Common myeloid progenitor, CD34-positive (primary cell): ENCODE data around the gene PDIA5.
A peak's percentile ranks its signal among the peaks of the same experiment; 100 is the strongest.

Source experiments
- CTCF ChIA-PET: fragments of 350-600 bp; sonication (Branson Sonifier 250); formaldehyde crosslinking; loops from one replicate; lab custom pipeline; 2021; ENCODE audit warnings: antibody characterized with exemption; lab: Charles Lee
- POLR2A ChIA-PET: fragments of 350-600 bp; sonication (Branson Sonifier 250); formaldehyde crosslinking; loops from one replicate; lab custom pipeline; 2021; ENCODE audit warnings: antibody characterized with exemption; lab: Charles Lee
- DNase-seq, 3 donors: peaks; one replicate each; pipeline versions ENCODE4 v3.0.0 to v3.0.0-alpha.2; 2013
- H3K27ac ChIP-seq, 2 experiments: 1 replicate in 1 of 2; 2 replicates in 1 of 2; pipeline ENCODE4 v1.7.0; 2013; ENCODE audit warnings: inconsistent platforms in 2 of 2, low read length in 2 of 2, mild to moderate bottlenecking in 2 of 2, low read depth in 1 of 2, moderate library complexity in 1 of 2; ENCODE audit not compliant: severe bottlenecking in 2 of 2, insufficient read depth in 1 of 2, poor library complexity in 1 of 2
- H3K27me3 ChIP-seq, 5 experiments: replicated peaks in 2 of 5; 1 replicate in 3 of 5; 2 replicates in 2 of 5; pipeline versions ENCODE4 v1.6.1 to v1.7.0; 2013; ENCODE audit warnings: low read length in 4 of 5, mild to moderate bottlenecking in 2 of 5, moderate library complexity in 2 of 5, inconsistent platforms in 1 of 5; ENCODE audit not compliant: insufficient read depth in 5 of 5, control insufficient read depth in 4 of 5
- H3K36me3 ChIP-seq, 4 experiments: 1 replicate in 2 of 4; 2 replicates in 2 of 4; pipeline versions ENCODE4 v1.6.1 to v1.7.0; 2013; ENCODE audit warnings: low read length in 3 of 4, control low read depth in 1 of 4, mild to moderate bottlenecking in 1 of 4; ENCODE audit not compliant: control insufficient read depth in 4 of 4, insufficient read depth in 4 of 4
- H3K4me1 ChIP-seq, 4 experiments: 1 replicate in 3 of 4; 2 replicates in 1 of 4; pipeline versions ENCODE4 v1.6.1 to v1.7.1; 2013; ENCODE audit warnings: low read length in 3 of 4, mild to moderate bottlenecking in 3 of 4, control low read depth in 1 of 4, inconsistent platforms in 1 of 4, moderate library complexity in 1 of 4; ENCODE audit not compliant: control insufficient read depth in 4 of 4, insufficient read depth in 4 of 4; ENCODE audit errors: control extremely low read depth in 1 of 4
- H3K4me3 ChIP-seq, 7 experiments: 1 replicate in 4 of 7; 2 replicates in 3 of 7; pipeline versions ENCODE4 v1.5.1 to v1.7.0; 2013; ENCODE audit warnings: mild to moderate bottlenecking in 7 of 7, low read length in 6 of 7, moderate library complexity in 6 of 7, inconsistent platforms in 2 of 7, low read depth in 2 of 7, control low read depth in 1 of 7; ENCODE audit not compliant: insufficient read depth in 4 of 7, control insufficient read depth in 1 of 7; ENCODE audit errors: extremely low read depth in 1 of 7
- H3K9me3 ChIP-seq, 5 experiments: 1 replicate in 4 of 5; 2 replicates in 1 of 5; pipeline versions ENCODE4 v1.6.1 to v1.7.1; 2013; ENCODE audit warnings: low read length in 4 of 5, mild to moderate bottlenecking in 2 of 5, inconsistent platforms in 1 of 5, low read depth in 1 of 5, moderate library complexity in 1 of 5; ENCODE audit not compliant: control insufficient read depth in 4 of 5, insufficient read depth in 2 of 5; ENCODE audit errors: control extremely low read depth in 1 of 5
- WGBS: methylation state at CpG from one replicate; pipeline ENCODE4 v1.1.5; 2013; ENCODE audit not compliant: insufficient coverage; 5-methylcytosine and 5-hydroxymethylcytosine counted together

The PDIA5 gene

GRCh38 chr3:123060054-123060453, 6.8 kb upstream of the PDIA5 start:
- Histone ChIP-seq H3K9me3 (no peaks in the 10 kb centered on the region), H3K4me3 (no peak overlapping the region), H3K27me3 (no peaks in the 10 kb centered on the region), H3K27ac (no peak overlapping the region), H3K36me3 (no peaks in the 10 kb centered on the region), H3K4me1 (peaks cover 2 to 8% (median 3%) of the 10 kb centered on the region in 4 experiments)
- DNase-seq, result no peak
- ChIA-PET POLR2A (no interaction called here), CTCF (interaction anchor here (1.8 kb wide), 1 partner anchor 21 kb away, joined by 5 read pairs; no protein-coding TSS in a partner anchor)

GRCh38 chr3:123061856-123062255, 5.0 kb upstream of the PDIA5 start:
- Histone ChIP-seq H3K4me1 (peaks cover 3 to 15% (median 10%) of the 10 kb centered on the region in 4 experiments), H3K9me3 (no peaks in the 10 kb centered on the region), H3K4me3 (no peak overlapping the region), H3K36me3 (no peaks in the 10 kb centered on the region), H3K27me3 (no peaks in the 10 kb centered on the region), H3K27ac (no peak overlapping the region)
- 98% methylated on average over 4 of the region's 7 CpGs for WGBS
- ChIA-PET POLR2A (no interaction called here), CTCF (interaction anchor here (1.3 kb wide), 1 partner anchor 24 kb away, joined by 3 read pairs; no protein-coding TSS in a partner anchor)
- DNase-seq, result no peak

GRCh38 chr3:123063034-123063433, 3.8 kb upstream of the PDIA5 start:
- H3K27ac ChIP-seq, result no peak overlapping the region
- no peak for DNase-seq
- peaks cover 3 to 26% (median 21%) of the 10 kb centered on the region in 4 experiments for H3K4me1 ChIP-seq
- CTCF ChIA-PET, result interaction anchor here (0.7 kb wide), 2 partner anchors 121 to 961 kb away, joined by 3 read pairs; no protein-coding TSS in a partner anchor
- H3K4me3 ChIP-seq, result no peak overlapping the region
- POLR2A ChIA-PET, result no interaction called here
- no peaks in the 10 kb centered on the region for H3K27me3 ChIP-seq
- H3K9me3 ChIP-seq, result no peaks in the 10 kb centered on the region
- H3K36me3 ChIP-seq, result no peaks in the 10 kb centered on the region
- 97% methylated on average over 5 of the region's 6 CpGs for WGBS

GRCh38 chr3:123064506-123064905, 2.3 kb upstream of the PDIA5 start:
- H3K4me3 ChIP-seq, result no peak overlapping the region
- H3K4me1 ChIP-seq, result peaks cover 3 to 36% (median 22%) of the 10 kb centered on the region in 4 experiments
- POLR2A ChIA-PET, result no interaction called here
- H3K36me3 ChIP-seq, result no peaks in the 10 kb centered on the region
- H3K27me3 ChIP-seq, result no peaks in the 10 kb centered on the region
- no peak overlapping the region for H3K27ac ChIP-seq
- DNase-seq, result no peak
- 100% methylated on average over 3 of the region's 4 CpGs for WGBS
- CTCF ChIA-PET, result interaction anchor here (1.4 kb wide), 1 partner anchor 36 kb away, joined by 3 read pairs; no protein-coding TSS in a partner anchor
- H3K9me3 ChIP-seq, result no peaks in the 10 kb centered on the region

GRCh38 chr3:123064914-123065313, 1.9 kb upstream of the PDIA5 start:
- Histone ChIP-seq H3K9me3 (no peaks in the 10 kb centered on the region), H3K27me3 (no peaks in the 10 kb centered on the region), H3K36me3 (no peaks in the 10 kb centered on the region), H3K4me1 (peaks cover 3 to 36% (median 22%) of the 10 kb centered on the region in 4 experiments), H3K27ac (no peak overlapping the region), H3K4me3 (no peak overlapping the region)
- DNase-seq, result peak in 2 of 3 donors; percentile 39 to 54
- ChIA-PET CTCF (interaction anchor here (1.4 kb wide), 1 partner anchor 37 kb away, joined by 3 read pairs; no protein-coding TSS in a partner anchor), POLR2A (no interaction called here)
- no CpG with 5 or more reads among the region's 1 CpG for WGBS

- Histone ChIP-seq H3K4me3 (peak overlapping the region in 6 of 7 experiments; percentile 69 to 85 (median 82)), H3K4me1 (peaks cover 3 to 40% (median 25%) of the 10 kb centered on the region in 4 experiments), H3K27ac (no peak overlapping the region), H3K27me3 (no peaks in the 10 kb centered on the region), H3K9me3 (no peaks in the 10 kb centered on the region), H3K36me3 (peaks cover 0 to 2% (median 0%) of the 10 kb centered on the region in 4 experiments)
- ChIA-PET CTCF (interaction anchor here (0.8 to 1.5 kb wide), 5 partner anchors 10 to 177 kb away, joined by 3 to 6 read pairs (median 5); no protein-coding TSS in a partner anchor), POLR2A (interaction anchor here (1.5 kb wide), 1 partner anchor 19 kb away, joined by 5 read pairs; no protein-coding TSS in a partner anchor)
- no peak for DNase-seq
- 45% methylated on average over 6 of the region's 6 CpGs for WGBS
Measured at GRCh38 chr3:123066599-123066895, 278 bp upstream of the PDIA5 start.

GRCh38 chr3:123067689-123068600, 1.1 kb downstream of the PDIA5 start:
- no peaks in the 10 kb centered on the region for H3K9me3 ChIP-seq
- H3K4me1 ChIP-seq, result peaks cover 3 to 54% (median 35%) of the 10 kb centered on the region in 4 experiments
- DNase-seq, result peak in 2 of 3 donors; percentile 20 to 36
- no peaks in the 10 kb centered on the region for H3K27me3 ChIP-seq
- peak overlapping the region in 1 of 2 experiments; percentile 47 for H3K27ac ChIP-seq
- ChIA-PET CTCF (interaction anchor here (0.7 to 1.5 kb wide), 5 partner anchors 9 to 126 kb away, joined by 3 to 6 read pairs (median 5); partner anchors contain the start of gene SEMA5B), POLR2A (no interaction called here)
- peaks cover 0 to 5% (median 0%) of the 10 kb centered on the region in 4 experiments for H3K36me3 ChIP-seq
- WGBS, result 61% methylated on average over 8 of the region's 24 CpGs
- H3K4me3 ChIP-seq, result peak overlapping the region; percentile 69 to 85 (median 82)
